Right atrium auricular region (tissue), 2 donors: ENCODE measurements around the gene CD226. TPM values are rescaled to one million over a fixed set of nuclear protein-coding genes. Genes with fewer than 3 reads are reported as not detected.

Source experiments
- DNase-seq: peaks from one replicate; pipeline ENCODE4 v3.0.0-alpha.2; 2019; ENCODE audit warnings: low spot score
- H3K27ac ChIP-seq, 2 donors: fragments of 200-600 bp; sonication (generic); 1 replicate in 1 of 2; 2 replicates in 1 of 2; pipeline ENCODE4 v1.5.1; 2016 to 2019
- H3K27me3 ChIP-seq, 2 donors: fragments of 200-600 bp; sonication (generic); one replicate each; pipeline versions ENCODE4 v1.5.1 to v1.6.0; 2017 to 2019
- H3K36me3 ChIP-seq: fragments of 200-600 bp; sonication (generic); one replicate; pipeline ENCODE4 v1.5.1; 2016
- H3K4me1 ChIP-seq, 2 donors: fragments of 200-600 bp; sonication (generic); one replicate each; pipeline versions ENCODE4 v1.5.1 to v1.6.0; 2017 to 2019
- H3K4me3 ChIP-seq, 2 donors: fragments of 200-600 bp; sonication (generic); 1 replicate in 1 of 2; 2 replicates in 1 of 2; pipeline ENCODE4 v1.5.1; 2017 to 2019; ENCODE audit warnings: mild to moderate bottlenecking in 1 of 2, moderate library complexity in 1 of 2
- H3K9me3 ChIP-seq, 2 donors: fragments of 200-600 bp; sonication (generic); one replicate each; pipeline ENCODE4 v1.5.1; 2019
- CTCF ChIP-seq, 2 donors: fragments of 200-600 bp; sonication (generic); IDR thresholded peaks; one replicate each; pipeline ENCODE4 v1.5.1; 2019; ENCODE audit warnings: antibody characterized with exemption in 2 of 2
- total RNA-seq, 2 donors: library from RNA; depleted of rRNA; stranded (reverse); fragments of >200 nt; gene quantifications; one replicate each; pipeline ENCODE4 v1.1.0, GENCODE V29; 2016

The CD226 gene
- total RNA-seq, 2 donors from 2014 or later: 0.22 to 1.3 TPM

GRCh38 chr18:69854455-69854854, 93.2 kb downstream of the CD226 start:
- DNase-seq: no peak
- no peak overlapping the region for H3K4me3 ChIP-seq
- H3K9me3 ChIP-seq: no peaks in the 10 kb centered on the region
- no peaks in the 10 kb centered on the region for H3K4me1 ChIP-seq
- H3K27me3 ChIP-seq: no peaks in the 10 kb centered on the region
- TF ChIP-seq CTCF (IDR thresholded peaks at IDR 0.05): no peak
- H3K27ac ChIP-seq: no peak overlapping the region
- no peaks in the 10 kb centered on the region for H3K36me3 ChIP-seq

- TF ChIP-seq CTCF (IDR thresholded peaks at IDR 0.05): no peak
- H3K9me3 ChIP-seq: no peaks in the 10 kb centered on the region
- no peaks in the 10 kb centered on the region for H3K27me3 ChIP-seq
- no peak for DNase-seq
- no peaks in the 10 kb centered on the region for H3K4me1 ChIP-seq
- H3K4me3 ChIP-seq: no peak overlapping the region
- no peak overlapping the region for H3K27ac ChIP-seq
- no peaks in the 10 kb centered on the region for H3K36me3 ChIP-seq
These were observed 94.6 kb downstream of the CD226 start for GRCh38 chr18:69853051-69853450.

- no peak for DNase-seq
- H3K4me3 ChIP-seq: no peak overlapping the region
- H3K4me1 ChIP-seq: peaks cover 0 to 15% of the 10 kb centered on the region in 2 donors
- no peaks in the 10 kb centered on the region for H3K36me3 ChIP-seq
- H3K27ac ChIP-seq: no peak overlapping the region
- H3K9me3 ChIP-seq: no peaks in the 10 kb centered on the region
- no peak for TF ChIP-seq CTCF (IDR thresholded peaks at IDR 0.05)
- no peaks in the 10 kb centered on the region for H3K27me3 ChIP-seq
These were observed 101.8 kb downstream of the CD226 start for GRCh38 chr18:69845593-69846506.

DNA sequence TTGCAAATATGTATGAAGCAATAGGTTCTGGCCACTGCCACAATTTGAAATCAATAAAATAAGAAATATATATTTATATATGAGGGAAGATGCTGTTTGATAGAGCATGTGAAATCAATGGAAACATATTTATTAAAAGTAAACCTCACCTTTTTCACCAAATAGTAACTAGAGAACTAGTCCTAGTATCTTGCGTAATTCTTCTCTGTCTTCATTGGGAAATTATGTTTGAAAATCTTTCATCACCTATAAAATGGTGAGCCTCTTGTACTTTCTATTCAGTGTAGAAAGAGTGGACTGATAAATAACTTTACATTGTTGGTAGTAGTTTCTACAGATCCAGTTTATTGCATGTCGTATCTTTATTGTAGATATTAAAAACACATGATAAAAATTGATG, 103.0 kb downstream of the CD226 start:
- TF ChIP-seq CTCF (IDR thresholded peaks at IDR 0.05): no peak

GRCh38 chr18:69843015-69843414, 104.7 kb downstream of the CD226 start:
- no peak for TF ChIP-seq CTCF (IDR thresholded peaks at IDR 0.05)
- peaks cover 0 to 15% of the 10 kb centered on the region in 2 donors for H3K4me1 ChIP-seq
- H3K27ac ChIP-seq: no peak overlapping the region
- H3K36me3 ChIP-seq: no peaks in the 10 kb centered on the region
- H3K9me3 ChIP-seq: no peaks in the 10 kb centered on the region
- no peak overlapping the region for H3K4me3 ChIP-seq
- no peak for DNase-seq
- no peaks in the 10 kb centered on the region for H3K27me3 ChIP-seq

More for the DNA sequence above, 103.0 kb downstream of the CD226 start:
- H3K4me3 ChIP-seq: no peak overlapping the region
- no peaks in the 10 kb centered on the region for H3K9me3 ChIP-seq
- no peaks in the 10 kb centered on the region for H3K36me3 ChIP-seq
- H3K27ac ChIP-seq: no peak overlapping the region
- no peaks in the 10 kb centered on the region for H3K27me3 ChIP-seq
- H3K4me1 ChIP-seq: peaks cover 0 to 15% of the 10 kb centered on the region in 2 donors
- DNase-seq: no peak
